Stimulated activated CD4-positive, alpha-beta T cell treated with anti-CD3 and anti-CD28 coated beads, Interleukin-12 subunit alpha, Interleukin-12 subunit beta, amount 100 ng/mL, for 24 hours (primary cell): ENCODE data around the gene COL7A1.
"Not testable (repeated sequence)": the region's sequence is repeated elsewhere in the genome, so short reads cannot be mapped to it uniquely, and the experiment has no call there.

Source experiments
- DNase-seq, 2 experiments: peaks; one replicate each; pipeline ENCODE4 v3.0.0-alpha.2; 2020; ENCODE audit warnings: low read depth in 2 of 2

The COL7A1 gene

GRCh38 chr3:48563382-48563918, 31.7 kb downstream of the COL7A1 start, which contains the start of gene UCN2:
Gene UCN2, minus strand, starts transcription at chr3:48563781. Its CDS starts 657 bp downstream, at chr3:48563124.
- DNase-seq = no peak

GRCh38 chr3:48562367-48563095, 32.6 kb downstream of the COL7A1 start:
- no peak for DNase-seq

DNA sequence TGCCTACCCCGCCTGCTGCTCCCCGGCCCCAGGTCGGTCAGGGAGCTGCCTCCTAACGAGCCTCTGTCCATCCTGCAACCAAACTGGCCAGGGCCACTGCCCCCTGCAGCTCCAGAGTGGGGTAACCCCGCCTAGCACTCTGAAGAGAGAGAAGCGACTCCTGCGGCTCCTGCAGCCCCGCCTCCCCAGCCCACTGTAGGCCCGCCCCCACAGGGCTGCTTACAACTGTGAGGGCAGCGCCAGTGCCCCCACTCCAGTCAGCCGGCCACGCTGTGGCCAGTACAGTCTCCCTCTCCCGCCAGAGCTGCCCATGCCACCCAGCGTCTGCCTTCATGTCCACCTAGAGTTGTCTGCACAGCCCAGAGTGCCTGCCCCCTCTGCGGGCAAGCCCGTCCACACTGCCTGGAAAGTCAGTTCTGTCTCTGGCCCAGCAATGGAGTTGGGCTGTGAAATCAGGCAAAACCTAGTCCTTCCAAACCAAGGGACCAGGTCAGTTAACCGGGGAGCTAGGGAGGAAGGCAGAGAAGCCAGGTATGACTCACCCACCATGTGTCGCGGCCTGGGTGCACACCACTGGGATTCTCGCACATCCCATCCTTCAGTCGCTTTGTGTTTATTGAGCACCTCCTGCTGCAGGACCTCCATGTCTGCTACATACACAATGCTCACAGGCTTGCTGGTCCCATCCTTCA, 33.9 kb downstream of the COL7A1 start:
- DNase-seq = no peak

DNA sequence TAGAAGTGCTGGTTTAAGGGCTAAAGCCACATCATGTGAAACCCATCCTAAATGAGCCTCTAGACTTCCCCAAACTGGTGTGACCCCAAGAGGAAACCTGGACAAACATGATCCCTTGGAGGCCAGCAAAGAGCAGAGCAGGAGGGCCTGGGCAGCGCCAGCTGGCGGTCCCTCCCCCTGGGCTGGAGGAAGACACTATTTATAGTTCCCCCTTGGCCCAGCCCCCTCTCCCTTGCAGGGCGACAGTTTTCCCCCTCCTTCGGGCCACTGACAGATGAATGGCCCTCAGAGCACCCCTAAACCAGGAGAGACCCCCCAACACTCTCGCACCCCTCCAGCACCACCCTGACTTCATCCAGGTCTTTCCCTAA, 34.5 kb downstream of the COL7A1 start:
- DNase-seq = no peak

- DNase-seq = no peak
Observed at GRCh38 chr3:48558493-48559134, 36.5 kb downstream of the COL7A1 start.

GRCh38 chr3:48556796-48557626, 38.1 kb downstream of the COL7A1 start, which contains the start of gene PFKFB4:
Gene PFKFB4, minus strand, starts transcription at chr3:48556803. Its CDS starts 26 bp downstream, at chr3:48556777.
- DNase-seq = peak; percentile 99 to 100

GRCh38 chr3:48555949-48556795, 39.0 kb downstream of the COL7A1 start:
- DNase-seq = no peak

GRCh38 chr3:48555231-48555948, 39.7 kb downstream of the COL7A1 start:
- DNase-seq = no peak

GRCh38 chr3:48553886-48554845, 41.0 kb downstream of the COL7A1 start:
- DNase-seq = no peak

GRCh38 chr3:48553361-48553760, 41.8 kb downstream of the COL7A1 start:
- no peak for DNase-seq

- DNase-seq = no peak
Observed at GRCh38 chr3:48552111-48552951, 42.8 kb downstream of the COL7A1 start.

DNA sequence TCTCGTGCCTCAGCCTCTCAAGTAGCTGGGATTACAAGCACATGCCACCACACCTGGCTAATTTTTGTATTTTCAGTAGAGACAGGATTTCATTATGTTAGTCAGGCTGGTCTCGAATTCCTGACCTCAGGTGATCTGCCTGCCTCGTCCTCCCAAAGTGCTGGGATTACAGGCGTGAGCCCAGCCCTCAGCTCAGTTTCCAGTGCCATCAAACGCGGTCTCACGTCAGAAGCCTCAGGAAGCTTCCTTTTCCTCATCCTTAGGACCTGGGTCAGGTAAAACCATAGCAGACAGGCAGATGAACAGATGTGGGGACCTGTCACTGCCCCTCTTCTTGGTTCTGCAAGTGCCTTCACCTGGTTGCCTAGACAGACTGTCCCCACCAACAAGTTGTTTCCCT, 43.5 kb downstream of the COL7A1 start:
- not testable (repeated sequence) for DNase-seq

DNA sequence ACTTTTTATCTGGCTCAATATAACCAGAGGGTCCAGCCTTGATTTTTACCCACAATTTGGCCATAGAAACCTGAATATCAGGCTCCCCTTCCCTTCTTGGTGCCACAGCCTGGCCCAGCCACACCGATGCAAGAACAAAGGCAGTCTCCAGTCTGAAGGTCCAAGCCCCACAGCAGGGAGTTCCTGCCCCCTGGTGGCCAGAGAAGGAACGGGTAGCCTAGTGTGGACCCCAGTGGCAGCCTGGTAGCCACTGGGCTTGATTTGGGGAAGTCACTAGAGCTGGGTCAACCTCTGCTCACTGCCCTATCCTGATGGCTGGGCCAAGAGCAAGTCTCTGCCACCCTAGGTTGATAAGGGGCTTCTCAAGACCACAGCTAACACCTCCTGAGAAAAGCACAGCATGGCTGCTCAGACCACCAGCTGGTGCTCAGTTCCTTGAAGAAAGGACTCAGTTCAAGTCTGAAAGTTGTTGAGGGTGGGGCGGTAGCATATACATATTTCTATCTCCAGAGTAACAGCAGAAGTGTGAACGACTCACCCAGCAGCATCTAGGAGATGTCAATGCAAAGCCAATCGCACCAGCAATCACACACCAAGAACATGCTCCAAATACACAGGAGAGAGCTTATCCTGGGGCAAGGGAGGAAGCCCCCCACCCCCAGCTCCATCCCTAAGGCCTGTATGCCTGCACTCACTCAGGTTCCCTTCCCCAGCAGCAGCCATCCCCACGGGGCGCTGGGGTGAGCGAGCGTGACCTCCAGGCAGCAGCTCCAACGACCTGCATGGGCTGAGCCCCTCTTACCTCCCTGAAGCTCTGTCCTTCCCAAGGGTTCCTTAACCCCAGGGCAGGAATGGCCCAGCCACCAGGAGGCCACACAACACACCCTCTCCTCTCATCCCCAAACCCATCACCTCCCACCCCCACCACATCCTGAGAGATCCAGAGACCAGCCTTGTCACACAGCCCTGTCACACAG, 46.1 kb downstream of the COL7A1 start:
- peak; percentile 70 to 86 for DNase-seq

- no peak for DNase-seq
Observed at GRCh38 chr3:48548126-48548525, 47.0 kb downstream of the COL7A1 start.

- no peak for DNase-seq
Observed at GRCh38 chr3:48546203-48546829, 48.8 kb downstream of the COL7A1 start.

DNA sequence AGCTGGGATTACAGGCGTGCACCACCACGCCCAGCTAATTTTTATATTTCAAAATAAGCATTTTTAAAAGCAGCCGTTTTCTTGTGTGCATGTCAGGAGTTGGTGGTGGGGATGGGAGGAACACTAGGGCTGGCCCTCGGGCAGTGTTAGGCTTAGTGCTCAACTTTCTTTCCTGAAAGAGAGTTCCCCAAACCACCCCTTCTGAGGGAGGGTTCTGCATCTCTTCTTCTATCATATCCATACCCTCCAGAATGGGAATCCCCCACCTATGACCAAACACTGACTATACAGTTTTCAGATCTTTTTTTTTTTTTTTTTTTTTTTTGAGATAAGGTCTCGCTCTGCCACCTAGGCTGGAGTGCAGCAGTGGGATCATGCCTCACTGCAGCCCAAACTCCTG, 51.0 kb downstream of the COL7A1 start:
- no peak for DNase-seq
